K562 (cell line): ENCODE measurements around the gene NAB1. TPM values are rescaled to one million over a fixed set of nuclear protein-coding genes. Genes with fewer than 3 reads are reported as not detected.

Experiments used
- ATAC-seq: fragments of 200-7000 bp; cut with Tn5 transposase; 3 replicates; pipeline ENCODE4 v1.9.1; 2020; ENCODE audit warnings: moderate library complexity
- BruUV-seq: library from RNA; stranded (reverse); fragments of 400-500 nt; replicated peaks from 2 replicates; lab custom pipeline; 2021; lab: Mats Ljungman, UMichigan
- CTCF ChIA-PET: fragments of 300-600 bp; formaldehyde crosslinking; extraction: SDS; loops from one replicate; lab custom pipeline; 2021; ENCODE audit warnings: low intra/inter-chr PET ratio; lab: Yijun Ruan, JAX
- POLR2A ChIA-PET: fragments of 300-600, 350-650 bp; sonication (Branson Sonifier 250); formaldehyde crosslinking; extraction: SDS; loops from one replicate; lab custom pipeline; 2021; ENCODE audit warnings: antibody characterized with exemption, inconsistent platforms; lab: Yijun Ruan, JAX
- DNase-seq, 4 experiments: peaks; one replicate each; pipeline versions ENCODE4 v3.0.0 to v3.0.0-alpha.2; 2011 to 2018; ENCODE audit warnings: low spot score in 3 of 4, mixed read lengths in 3 of 4; ENCODE audit errors: extremely low read depth in 1 of 4
- FAIRE-seq: peaks from 2 replicates; lab custom pipeline; 2011; peaks lifted over from hg19 to GRCh38; lab: Jason Lieb, UNC
- H2AFZ ChIP-seq: 2 replicates; pipeline ENCODE4 v1.6.0; 2011; ENCODE audit warnings: low read depth, low read length, control low read depth, inconsistent platforms
- H3K27ac ChIP-seq: fragments of 200-600 bp; 3 replicates; pipeline ENCODE4 v1.8.0; 2011; ENCODE audit warnings: low read depth, mild to moderate bottlenecking, control low read depth, inconsistent platforms, low read length, moderate library complexity, mixed read lengths; ENCODE audit errors: extremely low read depth
- H3K27me3 ChIP-seq, 2 experiments: fragments of 300-600 bp in 1 of 2; 2 replicates in 1 of 2; 3 replicates in 1 of 2; pipeline versions ENCODE4 v1.6.0 to v1.8.0; 2011; ENCODE audit warnings: inconsistent platforms in 2 of 2, low read length in 2 of 2, mild to moderate bottlenecking in 1 of 2, mixed read lengths in 1 of 2, moderate library complexity in 1 of 2; ENCODE audit not compliant: control insufficient read depth in 2 of 2, insufficient read depth in 2 of 2
- H3K36me3 ChIP-seq: fragments of 300-600 bp; 3 replicates; pipeline ENCODE4 v1.8.0; 2011; ENCODE audit warnings: mild to moderate bottlenecking, low read length, inconsistent platforms; ENCODE audit not compliant: control insufficient read depth, insufficient read depth
- H3K4me1 ChIP-seq, 2 experiments: fragments of 200-600 bp in 1 of 2; replicated peaks in 1 of 2; 2 replicates in 1 of 2; 3 replicates in 1 of 2; pipeline versions ENCODE4 v1.5.1 to v1.8.0; 2011; ENCODE audit warnings: inconsistent platforms in 2 of 2, low read length in 2 of 2, mild to moderate bottlenecking in 1 of 2, mixed read lengths in 1 of 2, moderate library complexity in 1 of 2; ENCODE audit not compliant: control insufficient read depth in 2 of 2, insufficient read depth in 2 of 2
- H3K4me2 ChIP-seq: 2 replicates; pipeline ENCODE4 v1.6.1; 2011; ENCODE audit warnings: low read length, control low read depth, inconsistent platforms, mixed read lengths; ENCODE audit not compliant: insufficient read depth
- H3K4me3 ChIP-seq: fragments of 200-600 bp; sonication (generic), shearing (Covaris generic); 2 replicates; pipeline ENCODE4 v1.5.1; 2016; ENCODE audit warnings: control low read depth, inconsistent platforms
- H3K79me2 ChIP-seq: fragments of 200-600 bp; 3 replicates; pipeline ENCODE4 v1.8.0; 2011; ENCODE audit warnings: low read length, inconsistent platforms; ENCODE audit not compliant: control insufficient read depth, insufficient read depth
- H3K9ac ChIP-seq, 2 experiments: 2 replicates each; pipeline versions ENCODE4 v1.6.0 to v1.6.1; 2011; ENCODE audit warnings: low read depth in 2 of 2, low read length in 2 of 2, control low read depth in 1 of 2, inconsistent platforms in 1 of 2, mild to moderate bottlenecking in 1 of 2, mixed read lengths in 1 of 2; ENCODE audit not compliant: insufficient read depth in 1 of 2
- H3K9me1 ChIP-seq: one replicate; pipeline ENCODE4 v1.6.0; 2011; ENCODE audit warnings: inconsistent platforms, mild to moderate bottlenecking, low read length, moderate library complexity; ENCODE audit not compliant: control insufficient read depth, insufficient read depth
- H3K9me3 ChIP-seq: replicated peaks from 2 replicates; pipeline ENCODE4 v1.5.1; 2011; ENCODE audit warnings: low read depth, low read length, inconsistent platforms; ENCODE audit not compliant: control insufficient read depth, insufficient read depth
- H4K20me1 ChIP-seq: replicated peaks from 2 replicates; pipeline ENCODE4 v1.6.1; 2011; ENCODE audit warnings: low read length, inconsistent platforms, mixed read lengths; ENCODE audit not compliant: control insufficient read depth, insufficient read depth
- ELF2 ChIP-seq: fragments of 250-450 bp; sonication (Bioruptor Pico); IDR thresholded peaks from 2 replicates; pipeline ENCODE4 v1.5.0; 2021; ENCODE audit warnings: mild to moderate bottlenecking
- HSF4 ChIP-seq: fragments of 250-450 bp; sonication (Bioruptor Pico); IDR thresholded peaks from 2 replicates; pipeline ENCODE4 v2.1.2; 2022; ENCODE audit warnings: mild to moderate bottlenecking, moderate library complexity, borderline replicate concordance
- NR1H2 ChIP-seq: sonication (generic); formaldehyde crosslinking; IDR thresholded peaks from 2 replicates; pipeline ENCODE4 v1.4.0; 2020; ENCODE audit warnings: mild to moderate bottlenecking, missing genetic modification reagents
- PTRF ChIP-seq: fragments of 450-650 bp; IDR thresholded peaks from 2 replicates; pipeline ENCODE4 v1.6.1; 2016; ENCODE audit warnings: mild to moderate bottlenecking, missing genetic modification characterization, missing compliant biosample characterization
- SIN3A ChIP-seq, 2 experiments: fragments of 150-350 bp in 1 of 2; IDR thresholded peaks; 2 replicates each; pipeline ENCODE4 v1.6.1; 2011 to 2016; ENCODE audit warnings: borderline replicate concordance in 2 of 2, low read depth in 2 of 2, low read length in 2 of 2, mild to moderate bottlenecking in 2 of 2, moderate library complexity in 2 of 2; ENCODE audit not compliant: control insufficient read depth in 1 of 2
- SOX6 ChIP-seq: fragments of 450-650 bp; IDR thresholded peaks from 2 replicates; pipeline ENCODE4 v1.6.1; 2014; ENCODE audit warnings: mild to moderate bottlenecking
- TAF9B ChIP-seq: fragments of 450-650 bp; IDR thresholded peaks from 2 replicates; pipeline ENCODE4 v1.6.1; 2018; ENCODE audit warnings: mild to moderate bottlenecking; ENCODE audit not compliant: partially characterized antibody
- ZNF407 ChIP-seq: fragments of 450-650 bp; IDR thresholded peaks from 2 replicates; pipeline ENCODE4 v1.6.1; 2016; ENCODE audit warnings: low read depth
- WGBS: fragments of 100-300 bp; shearing (Covaris generic); methylation state at CpG from one replicate; pipeline ENCODE4 v1.1.6; 2016; ENCODE audit warnings: low coverage, mixed read lengths; ENCODE audit not compliant: insufficient coverage; ENCODE audit errors: missing lambda C conversion rate; 5-methylcytosine and 5-hydroxymethylcytosine counted together
- in situ Hi-C: fragments of 300-500 bp; cut with MboI; formaldehyde crosslinking; loops from 4 replicates; pipeline ENCODE4 v1.15.0; 2018; ENCODE audit warnings: inconsistent platforms, mixed read lengths
- intact Hi-C: fragments of 100-400 bp; cut with micrococcal nuclease; formaldehyde crosslinking; loops from 2 replicates; pipeline ENCODE4 v1.14.2; 2022
- polyA plus RNA-seq, 8 experiments: library from polyadenylated mRNA; depleted of rRNA in 4 of 8; stranded (reverse) in 5 of 8; unstranded in 3 of 8; fragments of >200 nt; fragmentation: Nextera tagmentation in 2 of 8; fragmentation: Illumina TruSeq in 1 of 8; extraction: Ambion mirVana in 2 of 8; extraction: Trizol in 1 of 8; gene quantifications; 2 replicates each; pipeline versions ENCODE4 v1.2.1 to v1.2.3, GENCODE V29; 2011 to 2014; ENCODE audit warnings: inconsistent platforms in 1 of 8, missing spikeins in 1 of 8
- total RNA-seq, 7 experiments: library from RNA; depleted of rRNA in 6 of 7; stranded (reverse); fragments of >200 nt in 6 of 7; fragmentation: Illumina TruSeq in 2 of 7; extraction: Trizol in 2 of 7; gene quantifications; 2 replicates each; pipeline versions ENCODE4 v1.2.1 to v1.2.3, GENCODE V29; 2011 to 2021; ENCODE audit warnings: low replicate concordance in 1 of 7

NAB1 gene
- total and polyA plus RNA-seq, 9 of the 15 experiments (the other 6 are each of a cell fraction or from before 2014, with no cell fraction given) = 3.1 to 23.0 (median 16.3) TPM

- DNase-seq (no peak), ATAC-seq (no peak), FAIRE-seq (no peak)
- in situ Hi-C loops (no loop called here), intact Hi-C loops (no loop called here)
- H3K27me3 ChIP-seq = no peaks in the 10 kb centered on the region
- H3K9me1 ChIP-seq = no peaks in the 10 kb centered on the region
- ChIA-PET CTCF (no interaction called here), POLR2A (no interaction called here)
- no peak overlapping the region for H3K9ac ChIP-seq
- H3K4me3 ChIP-seq = no peak overlapping the region
- no peaks in the 10 kb centered on the region for H3K9me3 ChIP-seq
- no peaks in the 10 kb centered on the region for H3K36me3 ChIP-seq
- no peaks in the 10 kb centered on the region for H3K79me2 ChIP-seq
- WGBS = 21% methylated on average over 2 of the region's 2 CpGs
- no peaks in the 10 kb centered on the region for H3K4me1 ChIP-seq
- H2AFZ ChIP-seq = no peak overlapping the region
- no TSS peak for BruUV-seq
- no peaks in the 10 kb centered on the region for H4K20me1 ChIP-seq
- H3K27ac ChIP-seq = no peak overlapping the region
- H3K4me2 ChIP-seq = no peak overlapping the region
- no peak for TF ChIP-seq TAF9B
- no peak for TF ChIP-seq SIN3A (IDR thresholded peaks at IDR 0.05; ENCODE audit: borderline replicate concordance in 2 of 2, control insufficient read depth in 1 of 2, low read depth in 2 of 2, low read length in 2 of 2)
- TF ChIP-seq ELF2 (CRISPR knock-in tag) = no peak
- no peak for TF ChIP-seq SOX6
- no peak for TF ChIP-seq HSF4 (CRISPR knock-in tag)
- TF ChIP-seq PTRF (tag) = no peak
- no peak for TF ChIP-seq NR1H2
- TF ChIP-seq ZNF407 = no peak
Observed at GRCh38 chr2:190707726-190708125, 58.8 kb downstream of the NAB1 start.
